Measurements from ENCODE around the gene LARGE1.
A peak's percentile ranks its signal among the peaks of the same experiment; 100 is the strongest.

Gene LARGE1

GRCh38 chr22:33842006-33842354 is 78.3 kb downstream of the LARGE1 start:
- Histone ChIP-seq H3K9me3 (ENCODE audit: low read length) (no peaks in the 10 kb centered on the region), H3K36me3 (ENCODE audit: insufficient read depth, low read length) (no peaks in the 10 kb centered on the region), H3K9ac (ENCODE audit: low read length) (peak overlapping the region; percentile 64), H3K4me1 (ENCODE audit: insufficient read depth, low read length, severe bottlenecking) (peaks cover 53% of the 10 kb centered on the region), H3K4me2 (ENCODE audit: low read length) (peak overlapping the region; percentile 76), H4K20me1 (ENCODE audit: insufficient read depth, low read length) (no peaks in the 10 kb centered on the region), H3K27me3 (ENCODE audit: insufficient read depth, low read length) (no peaks in the 10 kb centered on the region), H2AFZ (ENCODE audit: low read length) (no peak overlapping the region), H3K9me2 (ENCODE audit: low read depth, low read length) (no peaks in the 10 kb centered on the region), H3K4me3 (ENCODE audit: low read depth, low read length, poor library complexity, severe bottlenecking) (peak overlapping the region; percentile 40), H3F3A (ENCODE audit: insufficient read depth, low read length) (peaks cover 6% of the 10 kb centered on the region; the same call in 1 of the 2 replicates), H3K27ac (ENCODE audit: low read depth, low read length, poor library complexity, severe bottlenecking) (peak overlapping the region; percentile 97), H3K79me2 (ENCODE audit: insufficient read depth, low read length) (no peaks in the 10 kb centered on the region)
- TF ChIP-seq EZH2 (IDR thresholded peaks at IDR 0.05; ENCODE audit: borderline replicate concordance, low read length) (no peak), CTCF (IDR thresholded peaks at IDR 0.05; ENCODE audit: low read length) (no peak)

GRCh38 chr22:33841281-33842005 is 78.8 kb downstream of the LARGE1 start:
- Histone ChIP-seq H3K79me2 (ENCODE audit: insufficient read depth, low read length) (no peaks in the 10 kb centered on the region), H3K4me2 (ENCODE audit: low read length) (peak overlapping the region; percentile 76), H3F3A (ENCODE audit: insufficient read depth, low read length) (peaks cover 6% of the 10 kb centered on the region; the same call in 1 of the 2 replicates), H3K9me2 (ENCODE audit: low read depth, low read length) (no peaks in the 10 kb centered on the region), H3K27me3 (ENCODE audit: insufficient read depth, low read length) (no peaks in the 10 kb centered on the region), H3K27ac (ENCODE audit: low read depth, low read length, poor library complexity, severe bottlenecking) (peak overlapping the region; percentile 97), H4K20me1 (ENCODE audit: insufficient read depth, low read length) (no peaks in the 10 kb centered on the region), H3K9ac (ENCODE audit: low read length) (peak overlapping the region; percentile 64), H3K9me3 (ENCODE audit: low read length) (no peaks in the 10 kb centered on the region), H2AFZ (ENCODE audit: low read length) (no peak overlapping the region), H3K4me3 (ENCODE audit: low read depth, low read length, poor library complexity, severe bottlenecking) (peak overlapping the region; percentile 40), H3K4me1 (ENCODE audit: insufficient read depth, low read length, severe bottlenecking) (peaks cover 53% of the 10 kb centered on the region), H3K36me3 (ENCODE audit: insufficient read depth, low read length) (no peaks in the 10 kb centered on the region)
- TF ChIP-seq CTCF (IDR thresholded peaks at IDR 0.05; ENCODE audit: low read length) (no peak), EZH2 (IDR thresholded peaks at IDR 0.05; ENCODE audit: borderline replicate concordance, low read length) (no peak)

- TF ChIP-seq CTCF (IDR thresholded peaks at IDR 0.05; ENCODE audit: low read length) (no peak), EZH2 (IDR thresholded peaks at IDR 0.05; ENCODE audit: borderline replicate concordance, low read length) (no peak)
- Histone ChIP-seq H3K4me3 (ENCODE audit: low read depth, low read length, poor library complexity, severe bottlenecking) (no peak overlapping the region), H3K36me3 (ENCODE audit: insufficient read depth, low read length) (no peaks in the 10 kb centered on the region), H3K27ac (ENCODE audit: low read depth, low read length, poor library complexity, severe bottlenecking) (no peak overlapping the region), H4K20me1 (ENCODE audit: insufficient read depth, low read length) (no peaks in the 10 kb centered on the region), H3K9me3 (ENCODE audit: low read length) (no peaks in the 10 kb centered on the region), H3K9me2 (ENCODE audit: low read depth, low read length) (no peaks in the 10 kb centered on the region), H3K27me3 (ENCODE audit: insufficient read depth, low read length) (no peaks in the 10 kb centered on the region), H3K4me1 (ENCODE audit: insufficient read depth, low read length, severe bottlenecking) (peaks cover 44% of the 10 kb centered on the region), H3K4me2 (ENCODE audit: low read length) (no peak overlapping the region), H3F3A (ENCODE audit: insufficient read depth, low read length) (peaks cover 6% of the 10 kb centered on the region; the same call in 1 of the 2 replicates), H3K9ac (ENCODE audit: low read length) (no peak overlapping the region), H3K79me2 (ENCODE audit: insufficient read depth, low read length) (no peaks in the 10 kb centered on the region), H2AFZ (ENCODE audit: low read length) (no peak overlapping the region)
Observed at GRCh38 chr22:33838644-33839043, 81.6 kb downstream of the LARGE1 start.
